HepG2 (cell line): Measurements from ENCODE around the gene NEK6. TPM values are rescaled to one million over a fixed set of nuclear protein-coding genes. Genes with fewer than 3 reads are reported as not detected.

Experiments
- CBX2 ChIP-seq, 2 experiments: fragments of 200-600 bp in 1 of 2; sonication (generic); formaldehyde crosslinking in 1 of 2; IDR thresholded peaks; 2 replicates each; pipeline versions ENCODE4 v1.7.0 to v1.8.1; 2018 to 2022; ENCODE audit warnings: low read depth in 2 of 2, low read length in 1 of 2, mild to moderate bottlenecking in 1 of 2, missing genetic modification reagents in 1 of 2
- ETS1 ChIP-seq: sonication (generic); formaldehyde crosslinking; IDR thresholded peaks from 2 replicates; pipeline ENCODE4 v1.4.0; 2020; ENCODE audit warnings: missing genetic modification reagents
- FOXC1 ChIP-seq: sonication (generic); formaldehyde crosslinking; IDR thresholded peaks from 2 replicates; pipeline ENCODE4 v1.8.0; 2022; ENCODE audit warnings: mild to moderate bottlenecking, missing genetic modification reagents, borderline replicate concordance
- FOXO1 ChIP-seq: sonication (generic); formaldehyde crosslinking; IDR thresholded peaks from 2 replicates; pipeline ENCODE4 v1.4.0; 2020; ENCODE audit warnings: missing genetic modification reagents
- GTF2F1 ChIP-seq: fragments of 150-350 bp; IDR thresholded peaks from 2 replicates; pipeline ENCODE4 v1.6.1; 2014; ENCODE audit warnings: low read length
- HOXA3 ChIP-seq: sonication (generic); formaldehyde crosslinking; IDR thresholded peaks from 2 replicates; pipeline ENCODE4 v1.5.0; 2020; ENCODE audit warnings: missing genetic modification reagents
- IRX3 ChIP-seq: sonication (generic); formaldehyde crosslinking; IDR thresholded peaks from 2 replicates; pipeline ENCODE4 v1.8.1; 2023; ENCODE audit warnings: mild to moderate bottlenecking, low read depth, missing genetic modification reagents, borderline replicate concordance
- KDM2A ChIP-seq: sonication (generic); formaldehyde crosslinking; IDR thresholded peaks from 2 replicates; pipeline ENCODE4 v1.4.0; 2020; ENCODE audit warnings: low read depth, missing genetic modification reagents, borderline replicate concordance
- MAFF ChIP-seq: IDR thresholded peaks from 2 replicates; pipeline ENCODE4 v1.6.1; 2011; ENCODE audit warnings: low read depth, low read length, improper control_type of control experiment
- NCOR1 ChIP-seq: fragments of 200-600 bp; sonication (generic); IDR thresholded peaks from 2 replicates; pipeline ENCODE4 v1.7.0; 2017; ENCODE audit warnings: antibody characterized with exemption, low read length, borderline replicate concordance
- NFYB ChIP-seq: sonication (generic); formaldehyde crosslinking; IDR thresholded peaks from 2 replicates; pipeline ENCODE4 v1.4.0; 2020; ENCODE audit warnings: missing genetic modification reagents
- RBM39 ChIP-seq: fragments of 200-400 bp; formaldehyde crosslinking; IDR thresholded peaks from one replicate; pipeline ENCODE4 v1.6.1; 2018; ENCODE audit warnings: antibody characterized with exemption, mild to moderate bottlenecking, low read depth, low read length; ENCODE audit not compliant: poor library complexity, severe bottlenecking
- SETDB1 ChIP-seq: sonication (generic); formaldehyde crosslinking; IDR thresholded peaks from 2 replicates; pipeline ENCODE4 v1.5.1; 2020; ENCODE audit warnings: missing genetic modification reagents, mild to moderate bottlenecking, borderline replicate concordance
- TRAFD1 ChIP-seq: sonication (generic); formaldehyde crosslinking; IDR thresholded peaks from 2 replicates; pipeline ENCODE4 v1.5.1; 2020; ENCODE audit warnings: missing genetic modification reagents, mild to moderate bottlenecking, borderline replicate concordance
- ZBTB42 ChIP-seq: sonication (generic); formaldehyde crosslinking; IDR thresholded peaks from 2 replicates; pipeline ENCODE4 v1.5.0; 2020; ENCODE audit warnings: mild to moderate bottlenecking, missing genetic modification reagents
- ZNF124 ChIP-seq: sonication (generic); formaldehyde crosslinking; IDR thresholded peaks from 2 replicates; pipeline ENCODE4 v1.4.0; 2020; ENCODE audit warnings: missing genetic modification reagents
- ZNF224 ChIP-seq: sonication (generic); formaldehyde crosslinking; IDR thresholded peaks from 2 replicates; pipeline ENCODE4 v1.5.0; 2020; ENCODE audit warnings: mild to moderate bottlenecking, missing genetic modification reagents
- ZNF256 ChIP-seq: sonication (generic); formaldehyde crosslinking; conservative IDR thresholded peaks from 2 replicates; pipeline ENCODE4 v1.4.0; 2020; ENCODE audit warnings: missing genetic modification reagents
- ZNF280B ChIP-seq: sonication (generic); formaldehyde crosslinking; IDR thresholded peaks from 2 replicates; pipeline ENCODE4 v1.5.0; 2020; ENCODE audit warnings: missing genetic modification reagents, mild to moderate bottlenecking, borderline replicate concordance
- ZNF296 ChIP-seq: sonication (generic); formaldehyde crosslinking; conservative IDR thresholded peaks from 2 replicates; pipeline ENCODE4 v1.5.0; 2020; ENCODE audit warnings: mild to moderate bottlenecking, missing genetic modification reagents
- ZNF3 ChIP-seq: IDR thresholded peaks from 2 replicates; pipeline ENCODE4 v1.7.0; 2017; ENCODE audit warnings: inconsistent platforms
- ZNF496 ChIP-seq: sonication (generic); formaldehyde crosslinking; IDR thresholded peaks from 2 replicates; pipeline ENCODE4 v1.8.1; 2023; ENCODE audit warnings: mild to moderate bottlenecking, moderate library complexity, missing genetic modification reagents; ENCODE audit not compliant: insufficient replicate concordance
- ZNF615 ChIP-seq: sonication (generic); formaldehyde crosslinking; IDR thresholded peaks from 2 replicates; pipeline ENCODE4 v1.5.0; 2020; ENCODE audit warnings: mild to moderate bottlenecking, missing genetic modification reagents, borderline replicate concordance
- ZNF674 ChIP-seq: sonication (generic); formaldehyde crosslinking; IDR thresholded peaks from 2 replicates; pipeline ENCODE4 v1.5.0; 2020; ENCODE audit warnings: low read depth, mild to moderate bottlenecking, missing genetic modification reagents
- polyA plus RNA-seq, 8 experiments: library from polyadenylated mRNA; depleted of rRNA in 3 of 8; stranded (reverse) in 7 of 8; unstranded in 1 of 8; fragments of >200 nt; fragmentation: Illumina TruSeq in 4 of 8; extraction: Trizol in 4 of 8; gene quantifications; 2 replicates each; pipeline versions ENCODE4 v1.2.1 to v1.2.3, GENCODE V29; 2011 to 2016; ENCODE audit warnings: low read depth in 4 of 8, missing spikeins in 1 of 8, mixed read lengths in 1 of 8; ENCODE audit not compliant: insufficient read depth in 1 of 8
- total RNA-seq, 5 experiments: library from RNA; depleted of rRNA; stranded (reverse); fragments of >200 nt; fragmentation: Illumina TruSeq; extraction: Trizol; gene quantifications; 2 replicates each; pipeline ENCODE4 v1.2.3, GENCODE V29; 2016; ENCODE audit warnings: low read depth in 1 of 5
- TF ChIP-seq, protein P1 (sequence below): sonication (generic); formaldehyde crosslinking; IDR thresholded peaks from 2 replicates; pipeline ENCODE4 v1.9.0; 2021; ENCODE audit warnings: missing genetic modification reagents, borderline replicate concordance

The NEK6 gene
- total and polyA plus RNA-seq, 2 of the 13 experiments (the other 11 are each of a cell fraction or from before 2014, with no cell fraction given) = 30.4 to 119 TPM

GRCh38 chr9:124350494-124351263 is 92.9 kb downstream of the NEK6 start (continued):
- TF ChIP-seq ETS1 (CRISPR knock-in tag) = no peak
- no peak for TF ChIP-seq GTF2F1
- no peak for TF ChIP-seq ZNF296
- TF ChIP-seq IRX3 (CRISPR knock-in tag) = no peak
- TF ChIP-seq HOXA3 (CRISPR knock-in tag) = 0 out of 2 replicates have a peak, but pooled peaks have one; percentile 28
- TF ChIP-seq KDM2A (CRISPR knock-in tag) = no peak
- peak; percentile 28; the same call in 1 of the 2 replicates for TF ChIP-seq ZNF280B (CRISPR knock-in tag)
- no peak for TF ChIP-seq ZNF124
- no peak for TF ChIP-seq ZNF3 (CRISPR knock-in tag)
- 0 out of 2 replicates have a peak, but pooled peaks have one; percentile 28 for TF ChIP-seq FOXO1 (CRISPR knock-in tag)
- TF ChIP-seq ZNF615 (CRISPR knock-in tag) = no peak
- TF ChIP-seq TRAFD1 (CRISPR knock-in tag) = no peak
- TF ChIP-seq NFYB (CRISPR knock-in tag) = no peak
- no peak for TF ChIP-seq CBX2 (IDR thresholded peaks at IDR 0.05; ENCODE audit: low read depth, low read length)
- no peak for TF ChIP-seq CBX2 (CRISPR knock-in tag; IDR thresholded peaks at IDR 0.05; ENCODE audit: low read depth)
- TF ChIP-seq, protein P1, sequence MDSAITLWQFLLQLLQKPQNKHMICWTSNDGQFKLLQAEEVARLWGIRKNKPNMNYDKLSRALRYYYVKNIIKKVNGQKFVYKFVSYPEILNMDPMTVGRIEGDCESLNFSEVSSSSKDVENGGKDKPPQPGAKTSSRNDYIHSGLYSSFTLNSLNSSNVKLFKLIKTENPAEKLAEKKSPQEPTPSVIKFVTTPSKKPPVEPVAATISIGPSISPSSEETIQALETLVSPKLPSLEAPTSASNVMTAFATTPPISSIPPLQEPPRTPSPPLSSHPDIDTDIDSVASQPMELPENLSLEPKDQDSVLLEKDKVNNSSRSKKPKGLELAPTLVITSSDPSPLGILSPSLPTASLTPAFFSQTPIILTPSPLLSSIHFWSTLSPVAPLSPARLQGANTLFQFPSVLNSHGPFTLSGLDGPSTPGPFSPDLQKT (CRISPR knock-in tag) = no peak
- peak; percentile 34; the same call in 1 of the 2 replicates for TF ChIP-seq NCOR1
- no peak for TF ChIP-seq SETDB1 (CRISPR knock-in tag)
- TF ChIP-seq ZNF224 (CRISPR knock-in tag) = no peak
- no peak for TF ChIP-seq ZBTB42 (CRISPR knock-in tag)
- TF ChIP-seq FOXC1 = no peak
- TF ChIP-seq ZNF496 (CRISPR knock-in tag) = no peak
- no peak for TF ChIP-seq ZNF674 (CRISPR knock-in tag)
- TF ChIP-seq ZNF256 (CRISPR knock-in tag) = no peak
- no peak for TF ChIP-seq RBM39
- no peak for TF ChIP-seq MAFF
